ENCODE data around the gene PTPRK.

GRCh38 chr6:128208078-128208477 lies 312.3 kb downstream of the PTPRK start:
- TF ChIP-seq CTCF (IDR thresholded peaks at IDR 0.05): no peak
- TF ChIP-seq POLR2A (IDR thresholded peaks at IDR 0.05): no peak
